Keratinocyte (primary cell): ENCODE measurements around the gene PTPRN2. TPM values are rescaled to one million over a fixed set of nuclear protein-coding genes. Genes with fewer than 3 reads are reported as not detected.

ENCODE experiments used
- DNase-seq: peaks from one replicate; pipeline ENCODE4 v3.0.0-alpha.2; 2011; ENCODE audit warnings: low read depth, missing footprints, low spot score
- FAIRE-seq: peaks from 2 replicates; lab custom pipeline; 2011; peaks lifted over from hg19 to GRCh38; lab: Jason Lieb, UNC
- H2AFZ ChIP-seq: 2 replicates; pipeline ENCODE4 v1.6.0; 2012; ENCODE audit warnings: low read length, control low read depth, inconsistent platforms; ENCODE audit not compliant: control insufficient read depth
- H3K27ac ChIP-seq: 2 replicates; pipeline ENCODE4 v1.5.1; 2011; ENCODE audit warnings: low read length; ENCODE audit not compliant: control insufficient read depth, insufficient read depth
- H3K27me3 ChIP-seq: 3 replicates; pipeline ENCODE4 v1.6.0; 2011; ENCODE audit warnings: low read length; ENCODE audit not compliant: control insufficient read depth, insufficient read depth; ENCODE audit errors: extremely low read depth
- H3K36me3 ChIP-seq, 2 experiments: 2 replicates in 1 of 2; 3 replicates in 1 of 2; pipeline ENCODE4 v1.5.1; 2011; ENCODE audit warnings: low read length in 2 of 2, mild to moderate bottlenecking in 1 of 2; ENCODE audit not compliant: control insufficient read depth in 2 of 2, insufficient read depth in 2 of 2; ENCODE audit errors: extremely low read depth in 1 of 2
- H3K4me1 ChIP-seq: 3 replicates; pipeline ENCODE4 v1.5.1; 2011; ENCODE audit warnings: low read length; ENCODE audit not compliant: control insufficient read depth, insufficient read depth; ENCODE audit errors: extremely low read depth
- H3K4me2 ChIP-seq: 3 replicates; pipeline ENCODE4 v1.6.0; 2011; ENCODE audit warnings: low read depth, low read length; ENCODE audit not compliant: control insufficient read depth, insufficient read depth; ENCODE audit errors: extremely low read depth
- H3K4me3 ChIP-seq, 3 experiments: fragments of 200-600 bp in 1 of 3; sonication (generic) in 1 of 3; 2 replicates in 2 of 3; 3 replicates in 1 of 3; pipeline ENCODE4 v1.5.1; 2011 to 2016; ENCODE audit warnings: low read length in 3 of 3, mild to moderate bottlenecking in 3 of 3, control low read depth in 2 of 3, inconsistent platforms in 1 of 3, low read depth in 1 of 3, mixed read lengths in 1 of 3, mixed run types in 1 of 3, moderate library complexity in 1 of 3; ENCODE audit not compliant: control insufficient read depth in 2 of 3, insufficient read depth in 2 of 3; ENCODE audit errors: extremely low read depth in 1 of 3
- H3K79me2 ChIP-seq: 2 replicates; pipeline ENCODE4 v1.6.0; 2012; ENCODE audit warnings: low read length; ENCODE audit not compliant: control insufficient read depth, insufficient read depth
- H3K9ac ChIP-seq: 3 replicates; pipeline ENCODE4 v1.6.0; 2011; ENCODE audit warnings: low read length; ENCODE audit not compliant: control insufficient read depth, insufficient read depth; ENCODE audit errors: extremely low read depth
- H3K9me1 ChIP-seq: 3 replicates; pipeline ENCODE4 v1.6.0; 2011; ENCODE audit warnings: low read length; ENCODE audit not compliant: control insufficient read depth, insufficient read depth; ENCODE audit errors: extremely low read depth
- H3K9me3 ChIP-seq: 2 replicates; pipeline ENCODE4 v1.5.1; 2012; ENCODE audit warnings: low read depth, low read length; ENCODE audit not compliant: control insufficient read depth
- H4K20me1 ChIP-seq: 3 replicates; pipeline ENCODE4 v1.6.0; 2011; ENCODE audit warnings: low read length; ENCODE audit not compliant: control insufficient read depth, insufficient read depth; ENCODE audit errors: extremely low read depth
- CTCF ChIP-seq, 3 experiments: IDR thresholded peaks in 1 of 3; conservative IDR thresholded peaks in 1 of 3; optimal IDR thresholded peaks in 1 of 3; 2 replicates in 2 of 3; 3 replicates in 1 of 3; pipeline versions ENCODE3 to v1.5.1; 2011; ENCODE audit warnings: low read length in 3 of 3, mild to moderate bottlenecking in 3 of 3, moderate library complexity in 2 of 3, control low read depth in 1 of 3, inconsistent platforms in 1 of 3; ENCODE audit not compliant: insufficient read depth in 2 of 3; ENCODE audit errors: extremely low read depth in 1 of 3
- EZH2 ChIP-seq: IDR thresholded peaks from one replicate; pipeline ENCODE4 v1.6.1; 2012; ENCODE audit warnings: inconsistent platforms, mild to moderate bottlenecking, low read length, moderate library complexity
- dilution Hi-C: fragments of 300-500 bp; cut with MboI; formaldehyde crosslinking; loops from one replicate; pipeline ENCODE4 v1.7.0; 2020; ENCODE audit warnings: low sequenced_read_pairs; ENCODE audit not compliant: extremely low pct_ligation_motif_present
- polyA plus RNA-seq, 5 experiments: library from polyadenylated mRNA; depleted of rRNA in 3 of 5; stranded (reverse) in 3 of 5; stranded (forward) in 1 of 5; unstranded in 1 of 5; fragments of >200 nt; gene quantifications; 1 replicate in 1 of 5; 2 replicates in 3 of 5; 3 replicates in 1 of 5; pipeline versions ENCODE4 v1.2.1 to v1.2.3, GENCODE V29; 2011 to 2012; ENCODE audit warnings: missing spikeins in 2 of 5, low read depth in 1 of 5, low replicate concordance in 1 of 5

Gene PTPRN2
- polyA plus RNA-seq, 1 donor (not counting 4 experiments of a cell fraction or from before 2014, with no cell fraction given) = not detected

- no peak overlapping the region for H3K27ac ChIP-seq
- H3K36me3 ChIP-seq = no peaks in the 10 kb centered on the region
These were observed 1005.9 kb downstream of the PTPRN2 start for GRCh38 chr7:157581740-157582139.

GRCh38 chr7:157580324-157580723 is 1007.3 kb downstream of the PTPRN2 start:
- Histone ChIP-seq H3K79me2 (no peaks in the 10 kb centered on the region), H3K9me3 (peaks cover 4% of the 10 kb centered on the region), H3K4me1 (no peaks in the 10 kb centered on the region), H3K9me1 (no peaks in the 10 kb centered on the region), H3K4me3 (no peak overlapping the region), H3K27ac (no peak overlapping the region), H3K4me2 (no peak overlapping the region), H4K20me1 (no peaks in the 10 kb centered on the region), H3K27me3 (no peaks in the 10 kb centered on the region), H2AFZ (no peak overlapping the region), H3K9ac (no peak overlapping the region), H3K36me3 (no peaks in the 10 kb centered on the region)
- TF ChIP-seq EZH2 (no peak), CTCF (optimal IDR thresholded peaks at IDR 0.05 in 1 of 3, IDR thresholded peaks at IDR 0.05 in 1 of 3, conservative IDR thresholded peaks at IDR 0.05 in 1 of 3; ENCODE audit: extremely low read depth in 1 of 3, insufficient read depth in 2 of 3, low read length in 3 of 3) (no peak)
- dilution Hi-C loops = no loop called here
- no peak for DNase-seq
- no peak for FAIRE-seq

More at GRCh38 chr7:157581740-157582139, 1005.9 kb downstream of the PTPRN2 start:
- H3K4me1 ChIP-seq = no peaks in the 10 kb centered on the region
- DNase-seq = no peak
- no peak for FAIRE-seq
- H3K4me3 ChIP-seq = no peak overlapping the region
- no peak overlapping the region for H3K4me2 ChIP-seq
- dilution Hi-C loops = no loop called here
- no peak overlapping the region for H2AFZ ChIP-seq
- H3K9ac ChIP-seq = no peak overlapping the region
- TF ChIP-seq EZH2 = no peak
- peaks cover under 1% of the 10 kb centered on the region for H3K9me3 ChIP-seq
- no peaks in the 10 kb centered on the region for H3K27me3 ChIP-seq
- no peaks in the 10 kb centered on the region for H3K9me1 ChIP-seq
- H4K20me1 ChIP-seq = no peaks in the 10 kb centered on the region
- H3K79me2 ChIP-seq = no peaks in the 10 kb centered on the region

- Histone ChIP-seq H3K9me3 (peaks cover 4% of the 10 kb centered on the region), H3K9ac (no peak overlapping the region), H3K4me2 (no peak overlapping the region), H3K27me3 (no peaks in the 10 kb centered on the region), H3K9me1 (no peaks in the 10 kb centered on the region), H3K79me2 (no peaks in the 10 kb centered on the region), H3K27ac (no peak overlapping the region), H2AFZ (no peak overlapping the region), H3K4me1 (no peaks in the 10 kb centered on the region), H3K4me3 (no peak overlapping the region), H3K36me3 (no peaks in the 10 kb centered on the region), H4K20me1 (no peaks in the 10 kb centered on the region)
- DNase-seq (no peak), FAIRE-seq (no peak)
- TF ChIP-seq EZH2 (no peak), CTCF (optimal IDR thresholded peaks at IDR 0.05 in 1 of 3, IDR thresholded peaks at IDR 0.05 in 1 of 3, conservative IDR thresholded peaks at IDR 0.05 in 1 of 3; ENCODE audit: extremely low read depth in 1 of 3, insufficient read depth in 2 of 3, low read length in 3 of 3) (no peak)
- dilution Hi-C loops = no loop called here
These were observed 1008.2 kb downstream of the PTPRN2 start for GRCh38 chr7:157579425-157579824.
